Cardiac septum (tissue), 1 donor: Measurements from ENCODE around the gene EEPD1. TPM values are rescaled to one million over a fixed set of nuclear protein-coding genes. Genes with fewer than 3 reads are reported as not detected.
A peak's percentile ranks its signal among the peaks of the same experiment; 100 is the strongest.
"Not testable (repeated sequence)": the region's sequence is repeated elsewhere in the genome, so short reads cannot be mapped to it uniquely, and the experiment has no call there.

ENCODE experiments used
- DNase-seq: peaks from one replicate; pipeline ENCODE4 v3.0.0-alpha.2; 2020; ENCODE audit warnings: low spot score
- intact Hi-C: fragments of 100-400 bp; cut with DNase I; formaldehyde crosslinking; loops from one replicate; pipeline ENCODE4 v1.14.0; 2022
- long read RNA-seq: library from polyadenylated mRNA; unstranded; transcript quantifications from one replicate; pipeline ENCODE4 v2.0.0, GENCODE V29; 2021
- total RNA-seq: library from RNA; stranded (reverse); fragmentation: NEBNext Ultra II Directional; extraction: Animal tissue kit (Norgen Biotek cat#: 25700); gene quantifications from one replicate; pipeline ENCODE4 v1.2.1, GENCODE V29; 2021
- donor health status: DM: no; HTN: no; CAD: no.

EEPD1 gene
- total RNA-seq: 6.6 TPM
- long read RNA-seq, full-length matches to known transcripts: 7 of 14 reads
- long read RNA-seq, partial matches to known transcripts: 1 of 14 reads
- long read RNA-seq, other reads (novel, unspliced or antisense): 6 of 14 reads

- intact Hi-C loops: loop anchor here (2.0 to 5.0 kb wide), 3 partner anchors 20 to 139 kb away; no protein-coding TSS in a partner anchor
- peak; percentile 100 for DNase-seq
Measured at GRCh38 chr7:36152756-36153570, at the start of gene EEPD1. EEPD1 (plus strand) TSS chr7:36153254; CDS start chr7:36154325, 1,071 bp downstream.

- intact Hi-C loops: no loop called here
- DNase-seq: no peak
Measured at GRCh38 chr7:36103837-36104561, 49.1 kb upstream of the EEPD1 start.

- intact Hi-C loops, DNase-seq: not testable (repeated sequence)
Measured at GRCh38 chr7:36106972-36107908, 45.8 kb upstream of the EEPD1 start.

- intact Hi-C loops: no loop called here
- DNase-seq: no peak
Measured at GRCh38 chr7:36107926-36108631, 45.0 kb upstream of the EEPD1 start.

- intact Hi-C loops: no loop called here
- no peak for DNase-seq
Measured at GRCh38 chr7:36109013-36109627, 43.9 kb upstream of the EEPD1 start.

- no peak for DNase-seq
- intact Hi-C loops: no loop called here
Measured at GRCh38 chr7:36110584-36110983, 42.5 kb upstream of the EEPD1 start.

GRCh38 chr7:36112969-36113368 lies 40.1 kb upstream of the EEPD1 start:
- no peak for DNase-seq
- intact Hi-C loops: no loop called here

DNA sequence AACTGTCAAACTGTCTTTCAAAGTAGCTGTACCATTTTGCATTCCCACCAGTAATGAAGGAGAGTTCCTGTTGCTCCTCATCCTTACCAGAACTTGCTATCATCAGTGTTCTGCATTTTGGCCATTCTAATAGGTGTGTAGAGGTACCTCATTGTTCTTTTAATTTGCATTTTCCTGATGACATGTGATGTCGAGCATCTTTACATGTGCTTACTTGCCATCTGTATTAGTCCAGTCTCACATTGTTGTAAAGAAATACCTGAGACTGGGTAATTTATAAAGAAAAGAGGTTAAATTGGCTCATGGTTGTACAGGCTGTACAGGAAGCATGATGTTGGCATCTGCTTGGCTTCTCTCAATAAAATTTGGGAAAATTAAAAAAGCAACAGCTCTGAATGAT lies 38.7 kb upstream of the EEPD1 start:
- DNase-seq: no peak
- intact Hi-C loops: no loop called here

- no peak for DNase-seq
- intact Hi-C loops: loop anchor here (2.0 to 5.0 kb wide), 2 partner anchors 37 to 67 kb away; partner anchors contain the start of gene EEPD1
Measured at GRCh38 chr7:36115448-36116321, 37.4 kb upstream of the EEPD1 start.

- intact Hi-C loops: loop anchor here (2.0 to 5.0 kb wide), 2 partner anchors 36 to 68 kb away; partner anchors contain the start of gene EEPD1
- DNase-seq: no peak
Measured at GRCh38 chr7:36116347-36117202, 36.5 kb upstream of the EEPD1 start.

- no peak for DNase-seq
- intact Hi-C loops: loop anchor here (2.0 to 5.0 kb wide), 2 partner anchors 35 to 69 kb away; partner anchors contain the start of gene EEPD1
Measured at GRCh38 chr7:36117203-36117840, 35.7 kb upstream of the EEPD1 start.

GRCh38 chr7:36118344-36118743 lies 34.7 kb upstream of the EEPD1 start:
- DNase-seq: no peak
- intact Hi-C loops: loop anchor here (5.0 kb wide), 1 partner anchor 34 kb away; the partner anchor contains the start of gene EEPD1

- intact Hi-C loops: loop anchor here (5.0 kb wide), 1 partner anchor 33 kb away; the partner anchor contains the start of gene EEPD1
- DNase-seq: no peak
Measured at GRCh38 chr7:36119005-36119706, 33.9 kb upstream of the EEPD1 start.

- intact Hi-C loops: loop anchor here (5.0 kb wide), 1 partner anchor 32 kb away; the partner anchor contains the start of gene EEPD1
Measured at GRCh38 chr7:36119983-36120646, 32.9 kb upstream of the EEPD1 start.

More at GRCh38 chr7:36119983-36120646, 32.9 kb upstream of the EEPD1 start:
- not testable (repeated sequence) for DNase-seq
